ENCODE results near the gene TYRP1.

TYRP1 gene

GRCh38 chr9:12717907-12718306 lies 24.7 kb downstream of the TYRP1 start:
- Histone ChIP-seq H2BK15ac (replicated peaks; ENCODE audit: low read depth) (no peak overlapping the region), H2BK5ac (ENCODE audit: low read length) (no peak overlapping the region), H3K4me3 (ENCODE audit: low read length) (no peak overlapping the region), H3K79me2 (ENCODE audit: control insufficient read depth, insufficient read depth, low read length) (no peaks in the 10 kb centered on the region), H2BK120ac (ENCODE audit: low read depth, low read length) (no peak overlapping the region), H3K9ac (ENCODE audit: low read length) (no peak overlapping the region), H3K4me2 (ENCODE audit: low read length) (no peak overlapping the region), H3K23ac (ENCODE audit: low read length) (no peak overlapping the region), H3K56ac (ENCODE audit: low read length) (no peak overlapping the region), H2AK5ac (ENCODE audit: low read length) (no peak overlapping the region), H3K18ac (ENCODE audit: low read length) (no peak overlapping the region), H3K4me1 (ENCODE audit: control insufficient read depth, low read depth, low read length) (no peaks in the 10 kb centered on the region), H4K5ac (ENCODE audit: low read length) (no peak overlapping the region), H3K4ac (ENCODE audit: low read depth, low read length) (no peak overlapping the region), H3K36me3 (ENCODE audit: control insufficient read depth, insufficient read depth, low read length) (no peaks in the 10 kb centered on the region), H3K27ac (ENCODE audit: low read depth, low read length) (no peak overlapping the region), H4K8ac (ENCODE audit: low read depth, low read length) (no peak overlapping the region), H3K79me1 (ENCODE audit: low read length) (no peaks in the 10 kb centered on the region), H3K27me3 (ENCODE audit: insufficient read depth, low read length, poor library complexity) (no peaks in the 10 kb centered on the region)
- WGBS (ENCODE audit: extremely low coverage, insufficient coverage, low lambda C conversion rate) = no CpG with 5 or more reads among the region's 1 CpG
- no peak for DNase-seq

DNA sequence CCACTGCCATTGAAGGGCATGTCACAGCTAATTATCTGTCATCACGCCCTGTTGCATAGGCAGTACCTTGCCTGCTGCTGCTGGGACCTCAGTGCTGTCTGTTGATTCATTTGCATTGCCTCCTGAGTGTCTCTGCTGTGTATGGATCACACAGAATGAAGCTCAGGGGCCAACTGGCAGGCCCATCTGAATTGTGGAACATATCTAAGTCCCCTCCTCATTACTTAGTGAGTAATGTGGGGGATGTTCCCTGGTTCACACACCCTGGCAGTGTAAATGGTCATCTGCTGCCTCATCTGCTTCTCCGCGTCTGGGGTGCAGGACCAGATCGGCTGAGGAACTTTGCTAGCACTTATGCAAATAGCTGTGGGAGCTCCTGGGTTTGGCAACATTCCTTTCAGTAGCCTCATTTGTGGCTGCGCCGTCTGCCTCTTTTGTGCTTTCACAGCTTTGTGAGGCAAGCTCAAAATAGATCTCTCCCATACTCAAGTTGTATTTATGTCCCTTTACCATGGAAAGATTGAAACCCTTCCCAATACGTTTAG lies 25.4 kb downstream of the TYRP1 start:
- H4K8ac ChIP-seq (ENCODE audit: low read depth, low read length) = no peak overlapping the region
- H3K36me3 ChIP-seq (ENCODE audit: control insufficient read depth, insufficient read depth, low read length) = no peaks in the 10 kb centered on the region
- DNase-seq = peak; percentile 93
- no peak overlapping the region for H3K4ac ChIP-seq (ENCODE audit: low read depth, low read length)
- H3K23ac ChIP-seq (ENCODE audit: low read length) = no peak overlapping the region
- H3K27ac ChIP-seq (ENCODE audit: low read depth, low read length) = no peak overlapping the region
- H3K27me3 ChIP-seq (ENCODE audit: insufficient read depth, low read length, poor library complexity) = no peaks in the 10 kb centered on the region
- H3K4me2 ChIP-seq (ENCODE audit: low read length) = peak overlapping the region; percentile 2
- no peak overlapping the region for H3K18ac ChIP-seq (ENCODE audit: low read length)
- no peak overlapping the region for H2BK5ac ChIP-seq (ENCODE audit: low read length)
- no peak overlapping the region for H2BK120ac ChIP-seq (ENCODE audit: low read depth, low read length)
- no peak overlapping the region for H2AK5ac ChIP-seq (ENCODE audit: low read length)
- no peaks in the 10 kb centered on the region for H3K79me1 ChIP-seq (ENCODE audit: low read length)
- H3K4me1 ChIP-seq (ENCODE audit: control insufficient read depth, low read depth, low read length) = no peaks in the 10 kb centered on the region
- H3K56ac ChIP-seq (ENCODE audit: low read length) = peak overlapping the region; percentile 57
- no peak overlapping the region for H4K5ac ChIP-seq (ENCODE audit: low read length)
- no CpG with 5 or more reads among the region's 7 CpGs for WGBS (ENCODE audit: extremely low coverage, insufficient coverage, low lambda C conversion rate)
- H3K4me3 ChIP-seq (ENCODE audit: low read length) = no peak overlapping the region
- H2BK15ac ChIP-seq (replicated peaks; ENCODE audit: low read depth) = no peak overlapping the region
- H3K9ac ChIP-seq (ENCODE audit: low read length) = no peak overlapping the region
- no peaks in the 10 kb centered on the region for H3K79me2 ChIP-seq (ENCODE audit: control insufficient read depth, insufficient read depth, low read length)

DNA sequence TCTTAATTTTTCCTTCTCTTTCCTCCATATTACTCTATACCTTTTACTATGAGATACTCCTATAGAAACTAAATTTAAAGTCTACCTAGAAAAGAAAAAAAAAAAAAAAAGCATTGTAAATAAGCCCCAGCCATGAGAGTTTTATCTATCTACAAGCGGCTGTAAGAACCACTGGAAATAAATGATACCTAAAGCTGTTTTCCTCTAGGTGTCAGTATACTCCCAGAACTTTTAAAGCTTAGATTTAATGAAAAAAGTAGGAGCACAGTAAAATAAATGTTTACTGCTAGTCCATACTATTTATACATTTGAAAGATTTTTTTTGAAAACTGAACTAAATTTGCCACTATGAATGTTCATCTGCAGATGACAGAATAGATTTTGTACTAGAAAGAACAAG lies 26.2 kb downstream of the TYRP1 start:
- no peaks in the 10 kb centered on the region for H3K79me1 ChIP-seq (ENCODE audit: low read length)
- H3K23ac ChIP-seq (ENCODE audit: low read length) = no peak overlapping the region
- H3K79me2 ChIP-seq (ENCODE audit: control insufficient read depth, insufficient read depth, low read length) = no peaks in the 10 kb centered on the region
- H3K4me3 ChIP-seq (ENCODE audit: low read length) = no peak overlapping the region
- H3K9ac ChIP-seq (ENCODE audit: low read length) = no peak overlapping the region
- H3K56ac ChIP-seq (ENCODE audit: low read length) = no peak overlapping the region
- no peaks in the 10 kb centered on the region for H3K36me3 ChIP-seq (ENCODE audit: control insufficient read depth, insufficient read depth, low read length)
- H4K8ac ChIP-seq (ENCODE audit: low read depth, low read length) = no peak overlapping the region
- no peak overlapping the region for H3K4ac ChIP-seq (ENCODE audit: low read depth, low read length)
- H2AK5ac ChIP-seq (ENCODE audit: low read length) = no peak overlapping the region
- no peaks in the 10 kb centered on the region for H3K4me1 ChIP-seq (ENCODE audit: control insufficient read depth, low read depth, low read length)
- peak; percentile 63 for DNase-seq
- no peak overlapping the region for H3K27ac ChIP-seq (ENCODE audit: low read depth, low read length)
- H2BK120ac ChIP-seq (ENCODE audit: low read depth, low read length) = no peak overlapping the region
- H2BK15ac ChIP-seq (replicated peaks; ENCODE audit: low read depth) = no peak overlapping the region
- no peak overlapping the region for H3K4me2 ChIP-seq (ENCODE audit: low read length)
- no peak overlapping the region for H4K5ac ChIP-seq (ENCODE audit: low read length)
- H3K27me3 ChIP-seq (ENCODE audit: insufficient read depth, low read length, poor library complexity) = no peaks in the 10 kb centered on the region
- H3K18ac ChIP-seq (ENCODE audit: low read length) = no peak overlapping the region
- no CpG with 5 or more reads among the region's 1 CpG for WGBS (ENCODE audit: extremely low coverage, insufficient coverage, low lambda C conversion rate)
- no peak overlapping the region for H2BK5ac ChIP-seq (ENCODE audit: low read length)

- Histone ChIP-seq H2BK5ac (ENCODE audit: low read length) (no peak overlapping the region), H3K79me2 (ENCODE audit: control insufficient read depth, insufficient read depth, low read length) (no peaks in the 10 kb centered on the region), H3K27ac (ENCODE audit: low read depth, low read length) (no peak overlapping the region), H4K8ac (ENCODE audit: low read depth, low read length) (no peak overlapping the region), H2BK120ac (ENCODE audit: low read depth, low read length) (no peak overlapping the region), H3K27me3 (ENCODE audit: insufficient read depth, low read length, poor library complexity) (no peaks in the 10 kb centered on the region), H3K4me2 (ENCODE audit: low read length) (no peak overlapping the region), H3K4me3 (ENCODE audit: low read length) (no peak overlapping the region), H3K4me1 (ENCODE audit: control insufficient read depth, low read depth, low read length) (no peaks in the 10 kb centered on the region), H3K9ac (ENCODE audit: low read length) (no peak overlapping the region), H3K56ac (ENCODE audit: low read length) (no peak overlapping the region), H3K4ac (ENCODE audit: low read depth, low read length) (no peak overlapping the region), H3K23ac (ENCODE audit: low read length) (no peak overlapping the region), H3K36me3 (ENCODE audit: control insufficient read depth, insufficient read depth, low read length) (no peaks in the 10 kb centered on the region), H2AK5ac (ENCODE audit: low read length) (no peak overlapping the region), H2BK15ac (replicated peaks; ENCODE audit: low read depth) (no peak overlapping the region), H3K18ac (ENCODE audit: low read length) (no peak overlapping the region), H4K5ac (ENCODE audit: low read length) (no peak overlapping the region), H3K79me1 (ENCODE audit: low read length) (no peaks in the 10 kb centered on the region)
- no CpG with 5 or more reads among the region's 3 CpGs for WGBS (ENCODE audit: extremely low coverage, insufficient coverage, low lambda C conversion rate)
- no peak for DNase-seq
Measured at GRCh38 chr9:12720551-12720950, 27.4 kb downstream of the TYRP1 start.

GRCh38 chr9:12722131-12722530 lies 28.9 kb downstream of the TYRP1 start:
- no peak for DNase-seq
- H3K23ac ChIP-seq (ENCODE audit: low read length) = no peak overlapping the region
- H3K79me2 ChIP-seq (ENCODE audit: control insufficient read depth, insufficient read depth, low read length) = no peaks in the 10 kb centered on the region
- H3K9ac ChIP-seq (ENCODE audit: low read length) = no peak overlapping the region
- no peak overlapping the region for H2BK5ac ChIP-seq (ENCODE audit: low read length)
- H2BK15ac ChIP-seq (replicated peaks; ENCODE audit: low read depth) = no peak overlapping the region
- H3K27me3 ChIP-seq (ENCODE audit: insufficient read depth, low read length, poor library complexity) = no peaks in the 10 kb centered on the region
- no peaks in the 10 kb centered on the region for H3K4me1 ChIP-seq (ENCODE audit: control insufficient read depth, low read depth, low read length)
- no peak overlapping the region for H4K5ac ChIP-seq (ENCODE audit: low read length)
- H3K4me2 ChIP-seq (ENCODE audit: low read length) = no peak overlapping the region
- no CpG with 5 or more reads among the region's 2 CpGs for WGBS (ENCODE audit: extremely low coverage, insufficient coverage, low lambda C conversion rate)
- H3K79me1 ChIP-seq (ENCODE audit: low read length) = no peaks in the 10 kb centered on the region
- no peak overlapping the region for H4K8ac ChIP-seq (ENCODE audit: low read depth, low read length)
- no peak overlapping the region for H3K4me3 ChIP-seq (ENCODE audit: low read length)
- no peak overlapping the region for H2BK120ac ChIP-seq (ENCODE audit: low read depth, low read length)
- H2AK5ac ChIP-seq (ENCODE audit: low read length) = no peak overlapping the region
- H3K18ac ChIP-seq (ENCODE audit: low read length) = no peak overlapping the region
- H3K36me3 ChIP-seq (ENCODE audit: control insufficient read depth, insufficient read depth, low read length) = no peaks in the 10 kb centered on the region
- no peak overlapping the region for H3K27ac ChIP-seq (ENCODE audit: low read depth, low read length)
- no peak overlapping the region for H3K4ac ChIP-seq (ENCODE audit: low read depth, low read length)
- no peak overlapping the region for H3K56ac ChIP-seq (ENCODE audit: low read length)

DNA sequence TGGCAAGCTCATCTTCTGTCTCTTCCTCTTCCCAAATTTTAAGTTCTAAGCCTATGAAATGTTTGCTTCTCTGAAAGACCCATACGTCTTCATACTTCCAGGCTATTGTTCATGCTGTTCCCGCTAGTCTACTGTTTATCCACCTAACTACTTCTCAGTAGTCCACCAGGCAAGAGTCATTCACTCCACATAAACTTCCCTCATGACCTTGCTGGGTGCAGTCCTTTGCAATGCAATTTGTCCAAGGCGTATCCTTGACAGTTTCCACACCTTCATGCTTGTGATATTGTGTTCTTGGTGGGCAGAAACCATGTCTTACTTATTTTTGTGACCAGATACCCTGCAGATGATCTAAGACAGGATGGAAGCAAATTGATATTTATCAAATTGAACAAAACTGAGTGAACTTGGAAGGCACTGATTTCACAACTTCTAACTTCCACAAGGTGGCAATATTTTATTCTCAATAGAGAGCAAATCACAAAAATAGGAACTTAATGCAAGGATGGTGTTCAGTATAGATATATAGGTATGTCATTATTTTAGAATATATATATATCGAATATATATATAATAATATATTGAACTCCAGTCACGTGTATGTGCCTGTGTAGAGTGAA lies 30.3 kb downstream of the TYRP1 start:
- Histone ChIP-seq H3K4me3 (ENCODE audit: low read length) (no peak overlapping the region), H3K23ac (ENCODE audit: low read length) (no peak overlapping the region), H3K4ac (ENCODE audit: low read depth, low read length) (no peak overlapping the region), H3K79me1 (ENCODE audit: low read length) (no peaks in the 10 kb centered on the region), H3K27ac (ENCODE audit: low read depth, low read length) (no peak overlapping the region), H3K4me1 (ENCODE audit: control insufficient read depth, low read depth, low read length) (no peaks in the 10 kb centered on the region), H3K18ac (ENCODE audit: low read length) (no peak overlapping the region), H4K8ac (ENCODE audit: low read depth, low read length) (no peak overlapping the region), H3K56ac (ENCODE audit: low read length) (no peak overlapping the region), H4K5ac (ENCODE audit: low read length) (no peak overlapping the region), H3K79me2 (ENCODE audit: control insufficient read depth, insufficient read depth, low read length) (no peaks in the 10 kb centered on the region), H3K4me2 (ENCODE audit: low read length) (no peak overlapping the region), H2BK15ac (replicated peaks; ENCODE audit: low read depth) (no peak overlapping the region), H2AK5ac (ENCODE audit: low read length) (no peak overlapping the region), H3K36me3 (ENCODE audit: control insufficient read depth, insufficient read depth, low read length) (no peaks in the 10 kb centered on the region), H2BK120ac (ENCODE audit: low read depth, low read length) (no peak overlapping the region), H3K9ac (ENCODE audit: low read length) (no peak overlapping the region), H2BK5ac (ENCODE audit: low read length) (no peak overlapping the region), H3K27me3 (ENCODE audit: insufficient read depth, low read length, poor library complexity) (no peaks in the 10 kb centered on the region)
- no CpG with 5 or more reads among the region's 5 CpGs for WGBS (ENCODE audit: extremely low coverage, insufficient coverage, low lambda C conversion rate)
- no peak for DNase-seq
